Stimulated activated naive CD8-positive, alpha-beta T cell treated with anti-CD3 and anti-CD28 coated beads, Interleukin-15, Interleukin-2, amounts not matched to agents 100 U/mL and 50 U/mL, for 24 hours (primary cell): ENCODE measurements around the gene DNAI4.

Experiments
- ATAC-seq: fragments of 150-1000 bp; cut with Tn5 transposase; one replicate; pipeline ENCODE4 v1.10.0; 2021
- DNase-seq: peaks from one replicate; pipeline ENCODE4 v3.0.0; 2021

DNAI4 gene

GRCh38 chr1:66764994-66765578 lies 159.6 kb downstream of the DNAI4 start:
- DNase-seq (peak; percentile 53), ATAC-seq (no peak)
